SK-N-MC (cell line): ENCODE data around the gene LTBP1.

Experiments used
- EZH2 ChIP-seq: fragments of 200-600 bp; sonication (generic); IDR thresholded peaks from one replicate; pipeline ENCODE4 v1.6.1; 2017; ENCODE audit warnings: antibody characterized with exemption
- FOXP2 ChIP-seq: optimal IDR thresholded peaks from 2 replicates; pipeline ENCODE3; 2011; ENCODE audit warnings: mild to moderate bottlenecking, moderate library complexity; ENCODE audit not compliant: insufficient read depth; ENCODE audit errors: extremely low read length, control extremely low read depth
- POLR2AphosphoS5 ChIP-seq: IDR thresholded peaks from 2 replicates; pipeline ENCODE4 v1.6.1; 2012; ENCODE audit warnings: mild to moderate bottlenecking, low read depth, low read length, borderline replicate concordance

GRCh38 chr2:33130544-33130943 is 183.8 kb downstream of the LTBP1 start:
- no peak for TF ChIP-seq EZH2
- TF ChIP-seq POLR2AphosphoS5, result no peak
- no peak for TF ChIP-seq FOXP2
